ENCODE results near the gene ANKS1B.

DNA sequence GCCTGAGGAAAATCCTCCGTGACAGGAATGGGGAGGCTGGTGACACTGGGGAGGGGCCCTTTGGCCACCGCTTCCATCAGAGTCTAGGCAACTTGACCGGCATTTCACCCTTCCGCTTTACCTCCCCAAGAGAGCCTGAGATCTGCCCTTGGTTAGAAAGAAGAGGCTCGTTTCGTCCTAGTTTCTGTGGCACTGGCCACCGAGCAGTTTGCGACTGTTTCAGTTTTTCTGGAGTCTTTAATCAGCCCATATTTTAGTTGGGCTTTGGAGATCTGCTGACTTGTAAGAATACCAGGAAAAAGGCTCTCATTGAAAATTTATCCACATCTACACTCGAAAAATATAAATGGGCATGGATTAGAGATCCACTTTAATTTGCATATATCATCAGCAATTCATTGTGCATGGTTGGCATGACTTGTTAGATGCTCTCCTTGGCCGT lies 414 bp upstream of the ANKS1B start:
- TF ChIP-seq GATA3 (IDR thresholded peaks at IDR 0.05; ENCODE audit: low read depth, low read length) (no peak), GATA2 (IDR thresholded peaks at IDR 0.05; ENCODE audit: low read depth, low read length) (no peak)

Measured in SH-SY5Y (cell line).